HepG2 (cell line): Measurements from ENCODE around the gene KIAA1549. TPM values are rescaled to one million over a fixed set of nuclear protein-coding genes. Genes with fewer than 3 reads are reported as not detected.

ENCODE experiments used
- ATAC-seq: fragments of 200-7000 bp; cut with Tn5 transposase; 3 replicates; pipeline ENCODE4 v1.9.1; 2020; ENCODE audit warnings: mild to moderate bottlenecking, moderate library complexity
- BruUV-seq: library from RNA; stranded (reverse); fragments of 400-500 nt; replicated peaks from 2 replicates; lab custom pipeline; 2021; lab: Mats Ljungman, UMichigan
- CTCF ChIA-PET: fragments of 300-600 bp; formaldehyde crosslinking; extraction: SDS; loops from one replicate; lab custom pipeline; 2021; ENCODE audit warnings: low total read pairs, inconsistent platforms, low intra/inter-chr PET ratio; lab: Yijun Ruan, JAX
- POLR2A ChIA-PET: fragments of 350-600 bp; sonication (Branson Sonifier 250); formaldehyde crosslinking; loops from one replicate; lab custom pipeline; 2020; ENCODE audit warnings: antibody characterized with exemption, inconsistent platforms; lab: Yijun Ruan, JAX
- DNase-seq: peaks from one replicate; pipeline ENCODE4 v3.0.0-alpha.2; 2015; ENCODE audit warnings: low spot score
- FAIRE-seq: peaks from 3 replicates; lab custom pipeline; 2011; peaks lifted over from hg19 to GRCh38; lab: Jason Lieb, UNC
- H2AFZ ChIP-seq: one replicate; pipeline ENCODE4 v1.6.1; 2011; ENCODE audit warnings: low read length, inconsistent platforms
- H3K27ac ChIP-seq: fragments of 300-600 bp; 3 replicates; pipeline ENCODE4 v1.8.0; 2011; ENCODE audit warnings: mixed run types, mild to moderate bottlenecking, mixed read lengths, low read length, inconsistent platforms; ENCODE audit not compliant: insufficient read depth; ENCODE audit errors: extremely low read length
- H3K27me3 ChIP-seq, 2 experiments: fragments of 200-600 bp in 1 of 2; 2 replicates in 1 of 2; 3 replicates in 1 of 2; pipeline versions ENCODE4 v1.6.0 to v1.8.0; 2011; ENCODE audit warnings: low read length in 2 of 2, mild to moderate bottlenecking in 2 of 2, moderate library complexity in 2 of 2, inconsistent platforms in 1 of 2; ENCODE audit not compliant: insufficient read depth in 2 of 2, control insufficient read depth in 1 of 2
- H3K36me3 ChIP-seq, 2 experiments: fragments of 200-600 bp in 1 of 2; replicated peaks in 1 of 2; 2 replicates in 1 of 2; 3 replicates in 1 of 2; pipeline versions ENCODE4 v1.5.1 to v1.8.0; 2011; ENCODE audit warnings: low read length in 2 of 2, inconsistent platforms in 1 of 2; ENCODE audit not compliant: insufficient read depth in 2 of 2, control insufficient read depth in 1 of 2
- H3K4me1 ChIP-seq: 2 replicates; pipeline ENCODE4 v1.5.1; 2012; ENCODE audit warnings: low read length, inconsistent platforms; ENCODE audit not compliant: insufficient read depth
- H3K4me2 ChIP-seq: 2 replicates; pipeline ENCODE4 v1.6.0; 2011; ENCODE audit warnings: low read depth, low read length, inconsistent platforms
- H3K4me3 ChIP-seq, 3 experiments: fragments of 200-600 bp in 1 of 3; sonication (generic), shearing (Covaris generic) in 1 of 3; replicated peaks in 1 of 3; 2 replicates each; pipeline ENCODE4 v1.5.1; 2011 to 2016; ENCODE audit warnings: low read length in 3 of 3, inconsistent platforms in 2 of 3, low read depth in 2 of 3, mild to moderate bottlenecking in 2 of 3, control low read depth in 1 of 3, mixed read lengths in 1 of 3; ENCODE audit not compliant: insufficient read depth in 1 of 3
- H3K79me2 ChIP-seq: one replicate; pipeline ENCODE4 v1.6.1; 2011; ENCODE audit warnings: low read length, inconsistent platforms; ENCODE audit not compliant: insufficient read depth
- H3K9ac ChIP-seq: 2 replicates; pipeline ENCODE4 v1.6.0; 2011; ENCODE audit warnings: mild to moderate bottlenecking, low read depth, low read length, inconsistent platforms; ENCODE audit not compliant: insufficient read depth
- H3K9me3 ChIP-seq: 2 replicates; pipeline ENCODE4 v1.5.1; 2012; ENCODE audit warnings: mild to moderate bottlenecking, low read length
- H4K20me1 ChIP-seq: 2 replicates; pipeline ENCODE4 v1.6.0; 2011; ENCODE audit warnings: inconsistent platforms, mild to moderate bottlenecking, low read length, moderate library complexity; ENCODE audit not compliant: insufficient read depth
- ATF1 ChIP-seq: IDR thresholded peaks from 2 replicates; pipeline ENCODE4 v1.6.1; 2016; ENCODE audit warnings: mild to moderate bottlenecking, control low read depth
- DMAP1 ChIP-seq: IDR thresholded peaks from 2 replicates; pipeline ENCODE4 v1.6.1; 2016
- ETV6 ChIP-seq: sonication (generic); formaldehyde crosslinking; conservative IDR thresholded peaks from 2 replicates; pipeline ENCODE4 v1.4.0; 2020; ENCODE audit warnings: missing genetic modification reagents
- HIVEP1 ChIP-seq: sonication (generic); formaldehyde crosslinking; IDR thresholded peaks from 2 replicates; pipeline ENCODE4 v1.4.0; 2020; ENCODE audit warnings: mild to moderate bottlenecking, missing genetic modification reagents
- HMG20A ChIP-seq: IDR thresholded peaks from 2 replicates; pipeline ENCODE4 v1.6.1; 2016; ENCODE audit warnings: borderline replicate concordance
- IKZF1 ChIP-seq: fragments of 450-650 bp; IDR thresholded peaks from 2 replicates; pipeline ENCODE4 v1.7.1; 2016
- MEF2D ChIP-seq: sonication (generic); formaldehyde crosslinking; IDR thresholded peaks from 2 replicates; pipeline ENCODE4 v1.5.1; 2020; ENCODE audit warnings: mild to moderate bottlenecking, missing genetic modification reagents
- MEIS1 ChIP-seq: sonication (generic); formaldehyde crosslinking; IDR thresholded peaks from 2 replicates; pipeline ENCODE4 v1.9.0; 2021; ENCODE audit warnings: mild to moderate bottlenecking, missing genetic modification reagents, moderate library complexity, borderline replicate concordance
- MXI1 ChIP-seq: IDR thresholded peaks from 3 replicates; pipeline ENCODE4 v1.6.1; 2012; ENCODE audit warnings: low read depth, low read length, inconsistent platforms, borderline replicate concordance
- PCBP1 ChIP-seq: fragments of 200-400 bp; formaldehyde crosslinking; IDR thresholded peaks from 2 replicates; pipeline ENCODE4 v1.6.1; 2017; ENCODE audit warnings: mild to moderate bottlenecking, low read depth, low read length, borderline replicate concordance
- TAF1 ChIP-seq: sonication (generic); formaldehyde crosslinking; IDR thresholded peaks from 2 replicates; pipeline ENCODE4 v1.4.0; 2020; ENCODE audit warnings: missing genetic modification reagents
- TBX2 ChIP-seq: sonication (generic); formaldehyde crosslinking; IDR thresholded peaks from 2 replicates; pipeline ENCODE4 v1.5.0; 2020; ENCODE audit warnings: missing genetic modification reagents, mild to moderate bottlenecking, borderline replicate concordance
- ZFYVE20 ChIP-seq: sonication (generic); formaldehyde crosslinking; IDR thresholded peaks from 2 replicates; pipeline ENCODE4 v1.8.0; 2023; ENCODE audit warnings: low read depth, mild to moderate bottlenecking, moderate library complexity, missing genetic modification reagents, borderline replicate concordance
- ZNF615 ChIP-seq: sonication (generic); formaldehyde crosslinking; IDR thresholded peaks from 2 replicates; pipeline ENCODE4 v1.5.0; 2020; ENCODE audit warnings: mild to moderate bottlenecking, missing genetic modification reagents, borderline replicate concordance
- ZNF619 ChIP-seq: sonication (generic); formaldehyde crosslinking; IDR thresholded peaks from 2 replicates; pipeline ENCODE4 v1.4.0; 2020; ENCODE audit warnings: mild to moderate bottlenecking, missing genetic modification reagents
- ZNF83 ChIP-seq: sonication (generic); formaldehyde crosslinking; IDR thresholded peaks from 2 replicates; pipeline ENCODE4 v1.4.0; 2020; ENCODE audit warnings: missing genetic modification reagents, mild to moderate bottlenecking, borderline replicate concordance
- WGBS: methylation state at CpG from one replicate; pipeline ENCODE4 v1.1.6; 2017; ENCODE audit warnings: low lambda C conversion rate; 5-methylcytosine and 5-hydroxymethylcytosine counted together
- in situ Hi-C: cut with HindIII; loops from 2 replicates; pipeline ENCODE4 v1.10.0; 2017; ENCODE audit warnings: low pct_unique_long_range_greater_than_20kb; ENCODE audit not compliant: extremely low pct_ligation_motif_present
- intact Hi-C: fragments of 100-400 bp; cut with micrococcal nuclease; formaldehyde crosslinking; loops from one replicate; pipeline ENCODE4 v1.10.0; 2022; ENCODE audit not compliant: unreplicated experiment
- polyA plus RNA-seq, 8 experiments: library from polyadenylated mRNA; depleted of rRNA in 3 of 8; stranded (reverse) in 7 of 8; unstranded in 1 of 8; fragments of >200 nt; fragmentation: Illumina TruSeq in 4 of 8; extraction: Trizol in 4 of 8; gene quantifications; 2 replicates each; pipeline versions ENCODE4 v1.2.1 to v1.2.3, GENCODE V29; 2011 to 2016; ENCODE audit warnings: low read depth in 4 of 8, missing spikeins in 1 of 8, mixed read lengths in 1 of 8; ENCODE audit not compliant: insufficient read depth in 1 of 8
- total RNA-seq, 5 experiments: library from RNA; depleted of rRNA; stranded (reverse); fragments of >200 nt; fragmentation: Illumina TruSeq; extraction: Trizol; gene quantifications; 2 replicates each; pipeline ENCODE4 v1.2.3, GENCODE V29; 2016; ENCODE audit warnings: low read depth in 1 of 5
- TF ChIP-seq, protein P1 (sequence below): IDR thresholded peaks from 2 replicates; pipeline ENCODE4 v1.6.1; 2016; ENCODE audit warnings: low read depth, borderline replicate concordance
- TF ChIP-seq, protein P2 (sequence below): IDR thresholded peaks from 2 replicates; pipeline ENCODE4 v1.6.1; 2012; ENCODE audit warnings: inconsistent platforms

Gene KIAA1549
- total and polyA plus RNA-seq, 2 of the 13 experiments (the other 11 are each of a cell fraction or from before 2014, with no cell fraction given): 1.1 to 1.8 TPM

DNA sequence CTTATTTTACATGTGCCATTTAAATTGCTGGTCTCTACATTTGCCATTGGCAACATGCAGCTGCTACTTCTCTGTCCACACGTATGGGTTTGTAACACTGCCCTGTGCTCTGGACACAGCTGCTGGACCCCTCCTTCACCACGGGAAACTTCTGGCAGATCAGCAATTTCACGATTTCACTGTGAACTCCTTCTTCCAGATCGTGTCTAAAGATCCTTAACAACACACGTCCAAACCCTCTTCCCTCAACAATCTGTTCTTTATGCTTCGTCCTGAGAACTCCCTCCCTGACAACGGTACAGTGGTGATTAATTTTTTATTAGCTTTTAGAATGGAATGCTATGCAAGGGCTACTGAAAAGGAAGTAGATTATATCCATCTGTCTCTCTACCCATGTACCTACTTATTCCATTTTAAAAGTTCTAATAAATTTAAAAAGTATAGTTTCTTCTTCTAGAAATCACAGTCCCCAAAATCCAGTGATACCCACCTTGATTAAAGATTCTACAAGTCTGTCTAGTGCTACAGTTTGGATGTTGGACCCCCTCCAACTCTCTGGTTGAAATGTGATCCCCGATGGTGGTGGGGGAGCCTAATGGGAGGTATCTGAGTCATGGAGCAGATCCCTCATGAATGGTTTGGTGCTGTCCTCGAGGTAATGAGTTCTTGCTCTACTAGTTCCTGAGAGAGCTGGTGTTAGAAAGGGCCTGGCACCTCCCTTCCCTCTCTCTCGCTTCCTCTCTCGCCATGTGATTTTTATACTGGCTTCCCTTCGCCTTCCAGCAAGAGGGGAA is 81.0 kb downstream of the KIAA1549 start (continued):
- TF ChIP-seq, protein P1, sequence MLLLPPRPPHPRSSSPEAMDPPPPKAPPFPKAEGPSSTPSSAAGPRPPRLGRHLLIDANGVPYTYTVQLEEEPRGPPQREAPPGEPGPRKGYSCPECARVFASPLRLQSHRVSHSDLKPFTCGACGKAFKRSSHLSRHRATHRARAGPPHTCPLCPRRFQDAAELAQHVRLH (CRISPR knock-in tag): no peak

DNA sequence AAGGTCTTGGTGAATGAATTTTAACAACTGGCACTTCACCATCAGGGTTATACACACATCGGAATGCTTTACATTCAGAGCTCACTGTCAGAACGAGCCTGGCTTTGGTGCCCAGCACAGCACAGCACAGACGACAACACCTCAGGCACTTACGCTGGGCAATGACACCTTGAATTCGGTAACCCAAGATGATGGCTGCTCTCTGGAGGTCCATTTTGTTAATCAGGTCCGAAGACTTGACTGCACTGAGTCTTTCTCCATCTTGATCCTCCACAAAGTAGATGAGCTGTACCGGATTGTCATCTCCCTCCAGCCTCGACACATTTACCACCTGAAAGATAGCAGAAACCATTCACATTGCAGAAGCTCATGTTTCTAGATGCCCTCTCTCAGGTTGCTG is 82.4 kb downstream of the KIAA1549 start:
- Histone ChIP-seq H2AFZ (no peak overlapping the region), H4K20me1 (no peaks in the 10 kb centered on the region), H3K4me2 (no peak overlapping the region), H3K9me3 (no peaks in the 10 kb centered on the region), H3K27me3 (no peaks in the 10 kb centered on the region)
- in situ Hi-C loops: no loop called here
- CTCF ChIA-PET: no interaction called here
- ATAC-seq: no peak
- BruUV-seq: no TSS peak
- FAIRE-seq: no peak
- no peak for TF ChIP-seq ETV6 (CRISPR knock-in tag)
- TF ChIP-seq, protein P2, sequence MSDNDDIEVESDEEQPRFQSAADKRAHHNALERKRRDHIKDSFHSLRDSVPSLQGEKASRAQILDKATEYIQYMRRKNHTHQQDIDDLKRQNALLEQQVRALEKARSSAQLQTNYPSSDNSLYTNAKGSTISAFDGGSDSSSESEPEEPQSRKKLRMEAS: no peak
- TF ChIP-seq, all 625 proteins: peak for 0
- intact Hi-C loops: no loop called here
- Histone ChIP-seq H3K9ac (no peak overlapping the region), H3K36me3 (peaks cover under 1 to 3% of the 10 kb centered on the region in 2 experiments; a peak in 1 of 5 replicates), H3K27ac (no peak overlapping the region), H3K4me3 (no peak overlapping the region), H3K79me2 (no peaks in the 10 kb centered on the region), H3K4me1 (no peaks in the 10 kb centered on the region)
- POLR2A ChIA-PET: no interaction called here
- no peak for DNase-seq
- 92% methylated on average over 8 of the region's 8 CpGs for WGBS

DNA sequence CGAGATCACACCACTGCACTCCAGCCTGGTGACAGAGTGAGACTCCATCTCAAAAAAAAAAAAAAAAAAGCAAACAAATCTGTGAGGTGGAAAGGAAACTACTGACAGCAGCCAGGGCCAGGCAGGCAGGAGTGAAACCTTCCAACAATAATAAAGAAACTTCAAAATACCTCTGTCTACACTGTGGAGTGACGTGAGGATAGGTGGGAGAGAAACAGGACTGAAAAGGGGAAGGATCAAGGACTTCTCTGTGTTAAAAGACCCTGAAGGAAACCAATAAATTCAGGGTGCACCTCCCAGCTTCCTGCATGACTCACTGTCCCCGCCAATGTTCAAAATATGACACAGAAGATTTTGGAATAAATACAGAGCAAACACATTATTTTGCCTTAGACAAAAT is 82.9 kb downstream of the KIAA1549 start:
- CTCF ChIA-PET: no interaction called here
- no TSS peak for BruUV-seq
- no peak overlapping the region for H3K4me2 ChIP-seq
- no peak overlapping the region for H3K4me3 ChIP-seq
- H3K9me3 ChIP-seq: no peaks in the 10 kb centered on the region
- 90% methylated on average over 3 of the region's 3 CpGs for WGBS
- no peaks in the 10 kb centered on the region for H3K27me3 ChIP-seq
- H3K79me2 ChIP-seq: no peaks in the 10 kb centered on the region
- POLR2A ChIA-PET: no interaction called here
- intact Hi-C loops: no loop called here
- H3K9ac ChIP-seq: no peak overlapping the region
- in situ Hi-C loops: no loop called here
- no peak for DNase-seq
- FAIRE-seq: no peak
- no peak for ATAC-seq
- peaks cover 0 to under 1% of the 10 kb centered on the region in 2 experiments; a peak in 1 of 5 replicates for H3K36me3 ChIP-seq
- no peaks in the 10 kb centered on the region for H3K4me1 ChIP-seq
- no peak overlapping the region for H2AFZ ChIP-seq
- H4K20me1 ChIP-seq: no peaks in the 10 kb centered on the region
- no peak overlapping the region for H3K27ac ChIP-seq
- no peak for TF ChIP-seq MEF2D
- TF ChIP-seq TAF1: no peak
- no peak for TF ChIP-seq ATF1 (CRISPR knock-in tag)
- no peak for TF ChIP-seq TBX2 (CRISPR knock-in tag)
- no peak for TF ChIP-seq IKZF1
- TF ChIP-seq MEIS1 (CRISPR knock-in tag): no peak
- no peak for TF ChIP-seq DMAP1 (CRISPR knock-in tag)
- TF ChIP-seq ZNF615: no peak
- no peak for TF ChIP-seq HMG20A (CRISPR knock-in tag)
- TF ChIP-seq, protein P2: no peak
- no peak for TF ChIP-seq MXI1
- no peak for TF ChIP-seq ZFYVE20 (CRISPR knock-in tag)
- TF ChIP-seq HIVEP1 (CRISPR knock-in tag): no peak
- no peak for TF ChIP-seq PCBP1
- no peak for TF ChIP-seq ZNF83 (CRISPR knock-in tag)
- TF ChIP-seq ZNF619 (CRISPR knock-in tag): no peak
